NCI-H2227 (cell line): Measurements from ENCODE around the gene SMIM7.

ENCODE experiments used
- DNase-seq: peaks from one replicate; lab custom pipeline; 2025; ENCODE audit not compliant: unreplicated experiment; lab: John Stamatoyannopoulos, UW

The SMIM7 gene

GRCh38 chr19:16596399-16596798 lies 63.5 kb downstream of the SMIM7 start:
- DNase-seq, result no peak
